SHP77 treated with DMSO at 0.1 percent for 48 hours (cell line): ENCODE data around the gene ZNF346.
"Not testable (repeated sequence)": the region's sequence is repeated elsewhere in the genome, so short reads cannot be mapped to it uniquely, and the experiment has no call there.

Experiments
- DNase-seq: peaks from one replicate; lab custom pipeline; 2025; lab: John Stamatoyannopoulos, UW

Gene ZNF346

DNA sequence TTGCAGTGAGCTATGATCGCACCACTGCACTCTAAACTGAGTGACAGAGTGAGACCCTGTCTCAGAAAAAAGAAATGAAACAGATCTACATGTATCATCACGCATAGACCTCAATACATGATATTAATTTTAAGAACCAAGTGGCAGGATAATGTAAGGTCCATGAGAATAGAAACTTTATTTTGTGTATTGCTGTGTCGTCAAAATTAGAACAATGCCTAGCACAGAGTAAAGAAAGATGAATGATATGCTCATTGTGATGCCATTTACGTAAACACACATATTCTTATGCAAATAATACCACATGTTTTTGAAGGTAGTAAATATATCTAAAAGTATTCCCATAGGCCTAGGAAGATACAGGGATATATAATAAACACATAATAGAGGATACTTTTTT lies 12.3 kb upstream of the ZNF346 start:
- no peak for DNase-seq

DNA sequence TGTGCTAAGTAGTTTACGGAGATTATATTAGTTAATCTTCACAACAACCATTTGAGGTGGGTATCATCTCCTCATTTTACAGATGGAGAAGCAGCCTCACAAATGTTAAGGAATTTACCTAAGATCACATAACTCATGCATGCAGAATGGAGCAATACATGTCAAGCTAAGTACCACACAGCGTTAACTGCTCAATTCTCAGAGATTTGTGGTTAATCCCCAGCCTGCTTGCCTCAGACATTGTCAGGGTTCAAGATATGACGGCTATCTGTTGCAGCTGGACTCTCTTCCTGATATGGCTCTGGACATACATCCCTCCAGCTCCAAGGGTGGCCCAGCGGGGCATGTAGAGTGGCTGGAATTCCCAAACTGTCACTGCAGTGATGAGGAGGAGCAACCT lies 7.3 kb upstream of the ZNF346 start:
- DNase-seq: no peak

- no peak for DNase-seq
Measured at GRCh38 chr5:177018341-177018740, 4.2 kb upstream of the ZNF346 start.

DNA sequence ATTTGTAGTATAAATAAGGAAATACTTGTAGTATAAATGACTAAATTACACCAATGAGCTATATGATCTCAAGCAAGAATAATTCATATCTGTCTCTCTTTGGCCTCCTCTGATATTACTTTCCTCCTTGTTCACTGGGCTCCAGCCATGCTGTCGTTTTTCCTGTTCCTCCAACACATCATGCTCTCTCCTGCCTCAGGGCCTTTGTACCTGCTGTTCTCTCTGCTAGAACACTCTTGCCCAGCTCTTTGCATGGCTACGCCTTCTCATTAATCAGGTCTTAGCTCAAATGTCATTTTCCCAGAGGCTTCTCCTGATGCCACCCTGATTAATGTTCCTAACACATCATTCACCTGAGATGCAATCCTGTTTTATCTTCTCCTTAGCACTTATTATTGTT lies 2.5 kb upstream of the ZNF346 start:
- DNase-seq: no peak

- no peak for DNase-seq
Measured at GRCh38 chr5:177023303-177023664, 788 bp downstream of the ZNF346 start.

- DNase-seq: no peak
Measured at GRCh38 chr5:177024559-177024958, 2.1 kb downstream of the ZNF346 start.

DNA sequence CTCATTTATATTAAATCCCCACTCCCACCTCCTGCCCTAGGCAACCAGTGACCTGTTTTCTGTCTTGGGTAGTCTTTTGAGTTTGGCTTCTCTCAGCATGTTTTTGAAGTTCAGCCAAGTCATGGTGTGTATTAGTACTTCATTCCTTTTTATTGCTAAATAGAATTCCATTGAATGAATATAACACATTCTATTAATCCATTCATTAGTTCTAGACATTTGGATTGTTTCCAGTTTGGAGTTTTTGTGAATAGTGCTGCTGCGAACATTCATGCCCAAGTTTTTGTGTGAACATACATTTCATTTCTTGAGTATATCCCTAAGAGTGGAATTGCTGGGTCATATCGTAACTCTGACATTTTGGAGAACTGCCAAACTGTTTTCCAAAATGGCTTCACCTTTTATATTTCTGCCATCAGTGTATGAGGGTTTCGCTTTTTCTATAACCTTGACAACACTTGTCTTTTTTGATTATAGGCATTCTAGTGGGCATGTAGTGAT lies 2.7 kb downstream of the ZNF346 start:
- DNase-seq: no peak

DNA sequence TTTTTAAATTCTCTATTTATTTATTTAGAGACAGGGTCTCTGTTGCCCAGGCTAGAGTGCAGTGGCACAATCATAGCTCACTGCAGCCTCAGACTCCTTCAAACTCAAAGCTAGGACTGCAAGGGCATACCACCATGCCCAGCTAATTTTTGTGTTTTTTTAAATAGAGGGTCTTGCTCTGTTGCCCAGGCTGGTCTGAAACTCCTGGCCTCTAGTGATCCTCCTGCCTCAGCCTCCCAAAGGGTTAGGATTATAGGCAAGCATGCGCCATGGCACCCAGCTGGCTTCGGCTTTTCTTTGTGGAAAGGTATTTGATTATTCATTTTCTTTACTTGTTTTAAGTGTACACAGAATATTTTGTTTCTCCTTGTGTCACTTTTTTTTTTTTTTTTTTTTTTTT lies 5.2 kb downstream of the ZNF346 start:
- DNase-seq: no peak

GRCh38 chr5:177029498-177029897 lies 7.0 kb downstream of the ZNF346 start:
- DNase-seq: no peak

- no peak for DNase-seq
Measured at GRCh38 chr5:177035976-177036375, 13.5 kb downstream of the ZNF346 start.

DNA sequence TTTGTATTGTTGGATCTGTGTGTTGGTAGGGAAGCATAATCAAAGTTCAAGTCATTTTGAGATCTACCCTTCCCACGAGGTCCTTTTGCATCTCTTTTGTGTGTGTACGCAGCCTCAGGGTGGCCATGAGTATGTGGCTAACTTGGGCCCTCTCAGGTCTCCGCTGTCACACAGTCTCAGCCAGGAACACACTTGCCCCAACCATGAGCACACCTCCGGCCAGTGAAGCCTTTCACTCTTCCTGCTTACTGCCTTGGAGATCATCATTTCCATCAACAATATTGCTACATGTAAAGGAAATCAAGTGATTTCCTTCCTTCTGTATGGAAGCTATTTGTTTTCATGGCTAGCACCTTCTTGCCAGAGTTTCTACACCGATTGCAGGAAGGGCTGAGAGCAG lies 13.9 kb downstream of the ZNF346 start:
- DNase-seq: no peak

DNA sequence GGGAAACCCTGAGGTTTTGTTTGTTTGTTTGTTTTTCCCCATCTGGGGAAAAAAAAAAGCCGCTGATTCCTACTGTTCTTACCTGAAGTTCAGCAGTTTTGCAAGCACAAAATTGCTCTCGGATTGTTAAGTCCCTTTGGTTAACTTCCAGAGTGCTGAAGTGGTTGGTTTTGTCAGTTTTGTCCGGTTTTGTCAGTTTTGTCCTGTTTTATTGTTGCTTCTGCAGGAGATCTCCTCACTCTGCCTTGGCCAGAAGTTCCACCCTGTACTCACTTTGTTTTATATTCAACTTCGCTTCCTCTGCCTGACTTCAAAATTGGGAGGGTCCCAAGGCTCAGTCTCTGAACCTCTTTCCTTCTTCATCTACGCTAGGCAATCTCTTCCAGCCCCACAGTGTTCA lies 14.4 kb downstream of the ZNF346 start:
- DNase-seq: no peak

DNA sequence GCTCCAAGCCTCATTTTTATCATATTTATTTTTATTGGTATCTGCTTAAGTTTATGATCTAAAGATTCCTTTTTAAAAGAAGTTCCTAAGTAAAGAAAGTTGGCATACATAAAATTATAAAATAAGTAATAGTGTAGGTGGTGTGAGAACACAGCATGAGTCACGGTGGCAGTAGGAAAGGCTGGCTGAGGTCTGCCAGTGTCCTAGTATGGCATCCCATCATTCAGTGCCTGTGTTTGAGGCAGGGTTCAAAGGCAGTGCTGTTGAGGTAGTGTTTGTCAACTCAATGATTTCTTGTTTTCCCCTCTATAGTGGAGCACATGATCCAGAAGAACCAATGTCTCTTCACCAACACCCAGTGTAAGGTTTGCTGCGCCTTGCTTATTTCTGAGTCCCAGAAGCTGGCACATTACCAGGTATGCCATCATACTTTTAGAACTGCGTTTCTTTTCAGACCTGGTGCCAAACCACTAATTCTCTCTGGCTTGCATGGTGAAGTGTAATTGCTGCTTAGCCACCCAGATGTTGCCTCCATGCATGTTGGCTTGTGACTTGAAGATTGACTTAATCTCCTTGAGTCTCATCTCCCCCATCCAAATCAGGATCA lies 18.4 kb downstream of the ZNF346 start:
- no peak for DNase-seq

DNA sequence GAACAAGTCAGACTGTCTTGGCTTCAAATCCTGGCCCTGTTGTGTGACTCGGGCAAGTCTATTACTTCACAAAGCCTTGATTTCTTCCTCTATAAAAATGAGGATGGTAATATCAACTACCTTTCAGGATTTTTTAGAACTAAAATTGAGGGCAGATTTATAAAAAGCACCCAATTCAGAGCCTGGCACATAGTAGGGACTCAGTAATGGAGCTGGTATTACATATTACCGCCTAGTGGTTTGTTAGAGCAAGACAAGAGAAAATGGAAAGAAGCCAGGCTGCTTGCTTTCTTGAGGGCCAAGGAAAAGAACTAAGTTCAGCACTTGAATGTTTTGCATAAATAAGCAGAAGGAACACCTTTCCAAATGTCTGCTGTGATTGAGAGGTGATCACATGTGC lies 19.4 kb downstream of the ZNF346 start:
- DNase-seq: no peak

- DNase-seq: no peak
Measured at GRCh38 chr5:177043114-177043513, 20.6 kb downstream of the ZNF346 start.

GRCh38 chr5:177043958-177044357 lies 21.5 kb downstream of the ZNF346 start:
- DNase-seq: no peak

GRCh38 chr5:177044641-177045040 lies 22.1 kb downstream of the ZNF346 start:
- DNase-seq: no peak

GRCh38 chr5:177045631-177046030 lies 23.1 kb downstream of the ZNF346 start:
- no peak for DNase-seq

DNA sequence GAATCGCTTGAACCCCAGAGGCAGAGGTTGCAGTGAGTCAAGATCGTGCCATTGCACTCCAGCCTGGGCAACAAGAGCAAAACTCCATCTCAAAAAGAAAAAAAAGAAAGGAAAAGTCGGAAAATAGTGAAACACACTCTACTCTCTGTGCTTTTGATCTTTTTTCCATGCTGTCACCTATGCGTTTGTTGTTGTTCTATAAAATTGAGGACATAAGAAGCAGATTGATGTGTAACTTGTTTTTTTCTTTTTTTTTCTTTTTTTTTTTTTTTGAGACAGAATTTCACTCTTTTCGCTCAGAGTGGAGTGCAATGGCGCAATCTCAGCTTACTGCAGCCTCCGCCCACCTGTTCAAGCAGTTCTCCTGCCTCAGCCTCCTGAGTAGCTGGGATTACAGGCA lies 26.0 kb downstream of the ZNF346 start:
- not testable (repeated sequence) for DNase-seq

GRCh38 chr5:177049285-177049684 lies 26.8 kb downstream of the ZNF346 start:
- DNase-seq: no peak

DNA sequence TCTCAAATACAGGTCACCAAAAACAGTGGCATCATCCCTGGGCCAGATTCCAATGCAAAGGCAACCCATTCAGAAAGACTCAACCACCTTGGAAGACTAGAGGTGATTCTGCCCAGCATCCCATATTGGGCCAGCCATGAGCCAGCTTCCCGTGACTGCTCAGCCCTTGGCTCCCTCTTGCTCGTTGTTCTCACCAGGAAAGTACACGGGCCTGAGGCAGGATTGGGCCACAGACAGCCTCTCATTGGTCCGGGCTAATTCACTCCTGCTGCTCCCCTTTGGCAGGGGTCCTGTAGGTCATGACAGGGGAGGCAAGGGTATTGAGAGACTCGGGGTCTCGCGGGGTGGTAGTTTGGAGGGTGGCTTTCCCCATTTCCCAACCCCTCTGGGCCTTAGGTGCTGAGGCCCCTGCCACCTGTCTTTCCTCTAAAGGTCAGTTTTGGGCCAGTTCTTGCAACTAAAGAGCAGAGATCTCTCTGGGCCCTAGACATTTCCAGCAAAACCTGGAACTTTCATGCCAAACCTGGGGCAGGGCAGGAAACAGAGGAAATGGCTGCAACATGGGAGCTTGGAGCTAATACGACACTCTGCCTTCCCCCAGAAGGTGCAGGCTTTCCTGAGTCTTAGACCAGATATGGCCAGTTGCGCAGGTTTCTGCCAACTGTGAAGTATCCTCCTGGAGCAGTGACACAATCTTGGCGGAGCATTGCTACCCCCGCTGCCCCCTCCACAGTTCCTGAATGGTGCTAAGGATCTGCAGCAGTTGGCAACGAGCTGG lies 42.2 kb downstream of the ZNF346 start:
- DNase-seq: no peak

DNA sequence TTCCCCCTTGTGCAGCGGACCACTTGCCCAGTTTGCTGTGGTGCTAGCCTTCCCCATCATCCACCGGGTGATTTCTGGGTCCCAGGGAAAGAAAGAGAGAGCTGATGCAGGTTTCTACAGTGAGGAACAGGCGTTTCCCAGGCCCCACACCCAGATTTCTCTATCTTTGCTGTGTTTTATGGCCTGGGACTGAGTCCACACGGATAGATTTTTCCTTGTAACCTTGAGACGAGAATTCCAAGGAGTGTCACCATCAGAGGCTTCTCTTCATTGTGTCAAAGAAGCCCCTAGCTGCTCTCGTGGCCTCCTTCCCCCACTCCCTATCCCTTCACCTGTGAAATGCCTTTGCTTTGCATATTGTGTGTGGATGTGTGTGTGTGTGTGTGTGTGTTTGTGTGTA lies 43.0 kb downstream of the ZNF346 start:
- DNase-seq: no peak

DNA sequence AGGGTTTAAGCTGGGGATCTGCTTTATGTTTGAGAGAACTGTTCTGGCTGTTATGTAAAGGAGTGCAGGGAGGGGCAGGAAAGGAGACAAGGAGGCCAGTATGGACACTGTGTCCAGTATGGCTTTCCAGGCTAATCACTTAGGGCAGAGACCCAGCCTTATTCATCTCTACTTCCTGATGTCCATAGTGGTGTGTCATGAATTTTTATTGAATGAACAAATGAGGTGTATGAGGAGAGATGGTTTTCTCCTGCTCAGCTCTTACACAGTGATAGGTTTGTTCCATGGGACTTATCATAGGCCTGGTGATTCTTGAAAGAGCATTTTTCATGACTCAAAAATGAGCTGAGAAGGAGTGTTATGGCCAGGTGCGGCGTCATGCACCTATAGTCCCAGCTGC lies 43.7 kb downstream of the ZNF346 start:
- no peak for DNase-seq

DNA sequence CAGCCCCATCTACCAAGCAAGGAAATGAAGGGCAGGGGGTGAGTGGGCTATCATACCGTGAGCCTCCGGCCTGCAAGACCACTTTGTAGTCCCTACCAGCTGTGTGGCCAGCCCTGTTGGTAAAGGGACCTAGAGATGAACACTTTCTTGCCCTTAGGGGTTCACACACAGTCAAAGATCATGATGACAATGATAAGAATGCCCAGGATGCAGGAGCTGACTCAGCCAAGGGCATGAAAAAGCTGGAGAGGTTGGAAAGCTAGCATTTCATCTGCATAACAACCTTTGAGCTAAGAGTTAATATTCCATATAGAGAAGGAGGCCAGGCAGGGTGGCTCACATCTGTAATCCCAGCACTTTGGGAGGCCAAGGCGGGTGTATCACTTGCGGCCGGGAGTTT lies 45.0 kb downstream of the ZNF346 start:
- no peak for DNase-seq
